OCI-LY7 (cell line): ENCODE measurements around the gene NXPE1. TPM values are rescaled to one million over a fixed set of nuclear protein-coding genes. Genes with fewer than 3 reads are reported as not detected.

Source experiments
- BruUV-seq: library from RNA; stranded (reverse); fragments of 400-500 nt; replicated peaks from 2 replicates; lab custom pipeline; 2021; lab: Mats Ljungman, UMichigan
- CTCF ChIA-PET: fragments of 300-600 bp; sonication (Branson Sonifier 250); formaldehyde crosslinking; loops from one replicate; lab custom pipeline; 2022; ENCODE audit warnings: antibody characterized with exemption; ENCODE audit not compliant: unreplicated experiment; lab: Charles Lee
- POLR2A ChIA-PET: fragments of 300-600 bp; sonication (Branson Sonifier 250); formaldehyde crosslinking; loops from one replicate; lab custom pipeline; 2022; ENCODE audit warnings: antibody characterized with exemption; lab: Charles Lee
- DNase-seq: peaks from one replicate; pipeline ENCODE4 v3.0.0-alpha.2; 2015; ENCODE audit warnings: low spot score
- H2AFZ ChIP-seq: fragments of 200-600 bp; sonication (generic), shearing (Covaris generic); 2 replicates; pipeline ENCODE4 v1.6.1; 2014; ENCODE audit warnings: mild to moderate bottlenecking, antibody characterized with exemption, low read length, moderate library complexity
- H3K27ac ChIP-seq: fragments of 200-600 bp; sonication (generic); 2 replicates; pipeline ENCODE4 v1.5.1; 2014; ENCODE audit warnings: mixed run types, low read depth, mild to moderate bottlenecking, moderate library complexity, low read length, inconsistent platforms; ENCODE audit not compliant: poor library complexity, severe bottlenecking
- H3K36me3 ChIP-seq: fragments of 200-600 bp; sonication (generic); 2 replicates; pipeline ENCODE4 v1.6.1; 2014; ENCODE audit warnings: mild to moderate bottlenecking, antibody characterized with exemption, low read length, moderate library complexity, mixed read lengths; ENCODE audit not compliant: insufficient read depth
- H3K4me1 ChIP-seq: fragments of 200-600 bp; sonication (generic); 2 replicates; pipeline ENCODE4 v1.5.1; 2014; ENCODE audit warnings: mild to moderate bottlenecking, low read length; ENCODE audit not compliant: insufficient read depth, poor library complexity, severe bottlenecking
- H3K4me2 ChIP-seq: fragments of 200-600 bp; sonication (generic); 2 replicates; pipeline ENCODE4 v1.6.1; 2014; ENCODE audit warnings: mild to moderate bottlenecking, low read length
- H3K4me3 ChIP-seq: fragments of 200-600 bp; sonication (generic); 2 replicates; pipeline ENCODE4 v1.5.1; 2014; ENCODE audit warnings: mild to moderate bottlenecking, low read depth, low read length; ENCODE audit not compliant: poor library complexity, severe bottlenecking
- H3K79me2 ChIP-seq: fragments of 200-600 bp; sonication (generic); 2 replicates; pipeline ENCODE4 v1.6.1; 2016; ENCODE audit warnings: low read depth, mild to moderate bottlenecking, low read length, moderate library complexity, mixed read lengths; ENCODE audit not compliant: insufficient read depth
- H3K9me2 ChIP-seq: fragments of 200-600 bp; sonication (generic); 2 replicates; pipeline ENCODE4 v1.6.1; 2016; ENCODE audit warnings: mild to moderate bottlenecking, low read length, mixed read lengths; ENCODE audit not compliant: insufficient read depth
- H3K9me3 ChIP-seq: fragments of 200-600 bp; sonication (generic); 2 replicates; pipeline ENCODE4 v1.6.1; 2014; ENCODE audit warnings: mild to moderate bottlenecking, mixed run types, low read length, mixed read lengths
- H4K20me1 ChIP-seq: fragments of 200-600 bp; sonication (generic); 2 replicates; pipeline ENCODE4 v1.6.1; 2014; ENCODE audit warnings: mild to moderate bottlenecking, antibody characterized with exemption, low read length, moderate library complexity, mixed read lengths; ENCODE audit not compliant: insufficient read depth
- EZH2phosphoT487 ChIP-seq: fragments of 200-600 bp; sonication (generic); IDR thresholded peaks from 2 replicates; pipeline ENCODE4 v1.6.1; 2018; ENCODE audit warnings: low read depth, borderline replicate concordance, mild to moderate bottlenecking, mixed run types, antibody characterized with exemption, low read length, moderate library complexity, mixed read lengths
- intact Hi-C: fragments of 100-400 bp; cut with micrococcal nuclease; formaldehyde crosslinking; loops from one replicate; pipeline ENCODE4 v1.10.0; 2022; ENCODE audit not compliant: unreplicated experiment
- small RNA-seq: library from RNA; depleted of rRNA; stranded (forward); fragments of <200 nt; gene quantifications from one replicate; pipeline ENCODE3, GENCODE V24; 2014
- total RNA-seq, 2 experiments: library from RNA; depleted of rRNA in 1 of 2; stranded (reverse); fragments of >200 nt in 1 of 2; shearing (Covaris generic) in 1 of 2; gene quantifications; 2 replicates each; pipeline ENCODE4 v1.2.3, GENCODE V29; 2014 to 2022
- TF ChIP-seq, protein P1 (sequence below): fragments of 200-600 bp; sonication (generic); conservative IDR thresholded peaks from 2 replicates; pipeline ENCODE4 v1.5.1; 2014; ENCODE audit warnings: mild to moderate bottlenecking, antibody characterized with exemption, low read length, moderate library complexity, mixed read lengths

Gene NXPE1
- total RNA-seq, 2 experiments from 2014 or later, result not detected

DNA sequence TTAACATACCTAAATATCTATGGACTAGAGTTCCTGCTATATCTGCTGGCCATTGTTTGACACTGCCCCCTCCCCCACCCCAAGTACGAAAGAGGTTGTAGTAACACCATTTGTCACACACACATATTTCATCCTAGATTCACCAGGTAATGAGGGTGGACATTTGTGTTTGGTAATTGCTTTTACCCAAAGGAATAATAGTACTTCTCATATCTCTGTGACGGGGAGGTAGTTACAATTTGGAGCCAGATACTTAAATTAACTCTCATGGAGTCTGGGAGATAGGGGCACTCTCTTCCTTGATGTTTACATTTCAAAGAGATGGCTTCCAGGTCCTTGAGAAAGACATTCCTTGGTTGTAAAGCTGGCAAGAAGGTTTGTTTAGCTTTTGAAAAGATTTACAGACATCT, 81.7 kb downstream of the NXPE1 start:
- H2AFZ ChIP-seq, result no peak overlapping the region
- intact Hi-C loops, result no loop called here
- no peaks in the 10 kb centered on the region for H3K9me2 ChIP-seq
- POLR2A ChIA-PET, result no interaction called here
- H3K27ac ChIP-seq, result no peak overlapping the region
- BruUV-seq, result no TSS peak
- no peaks in the 10 kb centered on the region for H4K20me1 ChIP-seq
- no peaks in the 10 kb centered on the region for H3K9me3 ChIP-seq
- no peak for DNase-seq
- H3K4me3 ChIP-seq, result no peak overlapping the region
- peaks cover 23% of the 10 kb centered on the region for H3K4me1 ChIP-seq
- H3K4me2 ChIP-seq, result no peak overlapping the region
- H3K36me3 ChIP-seq, result no peaks in the 10 kb centered on the region
- TF ChIP-seq, protein P1, sequence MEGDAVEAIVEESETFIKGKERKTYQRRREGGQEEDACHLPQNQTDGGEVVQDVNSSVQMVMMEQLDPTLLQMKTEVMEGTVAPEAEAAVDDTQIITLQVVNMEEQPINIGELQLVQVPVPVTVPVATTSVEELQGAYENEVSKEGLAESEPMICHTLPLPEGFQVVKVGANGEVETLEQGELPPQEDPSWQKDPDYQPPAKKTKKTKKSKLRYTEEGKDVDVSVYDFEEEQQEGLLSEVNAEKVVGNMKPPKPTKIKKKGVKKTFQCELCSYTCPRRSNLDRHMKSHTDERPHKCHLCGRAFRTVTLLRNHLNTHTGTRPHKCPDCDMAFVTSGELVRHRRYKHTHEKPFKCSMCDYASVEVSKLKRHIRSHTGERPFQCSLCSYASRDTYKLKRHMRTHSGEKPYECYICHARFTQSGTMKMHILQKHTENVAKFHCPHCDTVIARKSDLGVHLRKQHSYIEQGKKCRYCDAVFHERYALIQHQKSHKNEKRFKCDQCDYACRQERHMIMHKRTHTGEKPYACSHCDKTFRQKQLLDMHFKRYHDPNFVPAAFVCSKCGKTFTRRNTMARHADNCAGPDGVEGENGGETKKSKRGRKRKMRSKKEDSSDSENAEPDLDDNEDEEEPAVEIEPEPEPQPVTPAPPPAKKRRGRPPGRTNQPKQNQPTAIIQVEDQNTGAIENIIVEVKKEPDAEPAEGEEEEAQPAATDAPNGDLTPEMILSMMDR, result no peak
- no peak for TF ChIP-seq EZH2phosphoT487
- H3K79me2 ChIP-seq, result no peaks in the 10 kb centered on the region
- CTCF ChIA-PET, result no interaction called here

DNA sequence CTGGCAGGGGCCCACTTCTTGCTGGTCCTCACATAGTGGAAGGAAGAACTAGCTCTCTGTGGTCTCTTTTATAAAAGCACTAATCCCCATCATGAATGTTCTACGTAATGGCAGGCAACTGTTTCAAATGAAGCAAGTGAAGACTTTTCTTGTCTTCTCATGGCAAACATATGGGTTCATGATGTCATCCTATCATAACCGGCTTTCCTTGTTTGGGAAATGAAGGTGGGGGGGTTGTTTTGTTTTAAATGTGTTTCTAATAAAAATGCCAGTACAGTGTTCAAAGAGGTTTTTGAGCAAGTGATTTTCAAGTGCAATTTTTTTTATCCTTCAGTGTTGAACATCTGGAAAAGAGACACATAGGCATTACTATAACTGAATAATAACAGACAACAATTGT, 87.0 kb downstream of the NXPE1 start:
- no peaks in the 10 kb centered on the region for H3K9me3 ChIP-seq
- no peaks in the 10 kb centered on the region for H3K79me2 ChIP-seq
- intact Hi-C loops, result no loop called here
- H3K4me2 ChIP-seq, result no peak overlapping the region
- no peaks in the 10 kb centered on the region for H3K4me1 ChIP-seq
- DNase-seq, result no peak
- H3K27ac ChIP-seq, result no peak overlapping the region
- POLR2A ChIA-PET, result no interaction called here
- CTCF ChIA-PET, result no interaction called here
- TF ChIP-seq EZH2phosphoT487, result no peak
- TF ChIP-seq, protein P1, result no peak
- H3K4me3 ChIP-seq, result no peak overlapping the region
- H3K9me2 ChIP-seq, result no peaks in the 10 kb centered on the region
- H4K20me1 ChIP-seq, result no peaks in the 10 kb centered on the region
- no TSS peak for BruUV-seq
- H3K36me3 ChIP-seq, result no peaks in the 10 kb centered on the region
- H2AFZ ChIP-seq, result no peak overlapping the region

Small RNA genes within 50 kb of the gene (small RNA-seq; reads per million reads assigned to genes)
- not detected for gene RF01210

Other genes starting within 250 kb of the NXPE1 start
- gene C11orf71, start 159.4 kb downstream of the NXPE1 start, total RNA-seq (2014; rRNA removed; shearing (Covaris generic)), result 13.5 and 28.7 TPM in 2 replicates
- gene C11orf71, start 159.4 kb downstream of the NXPE1 start, total RNA-seq (2022), result 12.8 and 13.2 TPM in 2 replicates
- 21.3 and 28.6 TPM in 2 replicates for gene RBM7, start 159.2 kb downstream of the NXPE1 start, total RNA-seq (2014; rRNA removed; shearing (Covaris generic))
- 26.3 and 28.6 TPM in 2 replicates for gene RBM7, start 159.2 kb downstream of the NXPE1 start, total RNA-seq (2022)
- gene REXO2, start 120.4 kb downstream of the NXPE1 start, total RNA-seq (2014; rRNA removed; shearing (Covaris generic)), result 59.9 and 69.3 TPM in 2 replicates
- 65.0 and 69.3 TPM in 2 replicates for gene REXO2, start 120.4 kb downstream of the NXPE1 start, total RNA-seq (2022)
- gene NXPE4, start 35.9 kb upstream of the NXPE1 start, total RNA-seq (2014; rRNA removed; shearing (Covaris generic)), result not detected in 2 replicates
- gene NXPE4, start 35.9 kb upstream of the NXPE1 start, total RNA-seq (2022), result not detected in 2 replicates
- not detected in 2 replicates for gene NXPE2, start 118.6 kb upstream of the NXPE1 start, total RNA-seq (2014; rRNA removed; shearing (Covaris generic))
- gene NXPE2, start 118.6 kb upstream of the NXPE1 start, total RNA-seq (2022), result not detected in 2 replicates